Mononuclear cell (primary cell): ENCODE measurements around the gene DPEP2NB. TPM values are rescaled to one million over a fixed set of nuclear protein-coding genes. Genes with fewer than 3 reads are reported as not detected.
"Not testable (repeated sequence)": the region's sequence is repeated elsewhere in the genome, so short reads cannot be mapped to it uniquely, and the experiment has no call there.

ENCODE experiments used
- H3K27me3 ChIP-seq: 2 replicates; pipeline ENCODE4 v1.6.0; 2011; ENCODE audit warnings: low read length, control low read depth; ENCODE audit not compliant: insufficient read depth
- H3K4me1 ChIP-seq: 2 replicates; pipeline ENCODE4 v1.5.1; 2011; ENCODE audit warnings: mild to moderate bottlenecking, low read length, control low read depth; ENCODE audit not compliant: insufficient read depth
- H3K4me3 ChIP-seq: 2 replicates; pipeline ENCODE4 v1.5.1; 2011; ENCODE audit warnings: mild to moderate bottlenecking, low read length, moderate library complexity
- H3K9me3 ChIP-seq: 2 replicates; pipeline ENCODE4 v1.5.1; 2011; ENCODE audit warnings: low read depth, mild to moderate bottlenecking, control low read depth, low read length
- total RNA-seq: library from RNA; depleted of rRNA; stranded (reverse); fragments of >200 nt; gene quantifications from one replicate; pipeline ENCODE4 v1.2.3, GENCODE V29; 2012

The DPEP2NB gene
- total RNA-seq, 1 donor, result not detected

DNA sequence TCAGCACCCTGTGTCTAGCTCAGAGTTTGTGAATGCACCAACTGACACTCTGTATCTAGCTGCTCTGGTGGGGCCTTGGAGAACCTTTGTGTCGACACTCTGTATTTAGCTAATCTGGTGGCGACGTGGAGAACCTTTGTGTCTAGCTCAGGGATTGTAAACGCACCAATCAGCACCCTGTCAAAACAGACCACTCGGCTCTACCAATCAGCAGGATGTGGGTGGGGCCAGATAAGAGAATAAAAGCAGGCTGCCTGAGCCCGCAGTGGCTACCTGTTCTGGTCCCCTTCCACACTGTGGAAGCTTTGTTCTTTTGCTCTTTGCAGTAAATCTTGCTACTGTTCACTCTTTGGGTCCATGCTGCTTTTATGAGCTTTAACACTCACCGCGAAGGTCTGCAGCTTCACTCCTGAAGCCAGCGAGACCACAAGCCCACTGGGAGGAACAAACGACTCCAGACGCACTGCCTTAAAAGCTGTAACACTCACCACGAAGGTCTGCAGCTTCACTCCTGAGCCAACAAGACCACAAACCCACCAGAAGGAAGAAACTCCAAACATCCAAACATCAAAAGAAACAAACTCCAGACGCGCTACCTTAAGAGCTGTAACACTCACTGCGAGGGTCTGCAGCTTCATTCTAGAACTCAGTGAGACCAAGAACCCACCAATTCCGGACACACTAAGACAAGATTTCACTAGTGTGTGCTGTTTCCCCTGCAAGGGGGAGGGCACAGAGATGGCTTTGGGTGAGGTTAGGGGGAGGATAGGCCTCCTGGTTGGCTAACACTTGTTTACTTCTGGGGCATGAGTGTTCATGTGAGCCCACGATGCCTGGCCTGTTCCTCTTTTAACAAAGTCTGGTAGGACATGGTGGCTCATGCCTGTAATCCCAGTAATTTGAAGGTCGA is 16.7 kb downstream of the DPEP2NB start, which contains the start of gene DPEP2:
TSS of gene DPEP2 (minus strand) at position 706 of the 910 bp plus-strand sequence. CDS start 6,272 bp downstream, outside the sequence.
- Histone ChIP-seq H3K4me1 (peaks cover 72% of the 10 kb centered on the region), H3K4me3 (peak within 1 kb of the TSS; percentile 41)
- H3K27me3 ChIP-seq, H3K9me3 ChIP-seq: not testable (repeated sequence)

DNA sequence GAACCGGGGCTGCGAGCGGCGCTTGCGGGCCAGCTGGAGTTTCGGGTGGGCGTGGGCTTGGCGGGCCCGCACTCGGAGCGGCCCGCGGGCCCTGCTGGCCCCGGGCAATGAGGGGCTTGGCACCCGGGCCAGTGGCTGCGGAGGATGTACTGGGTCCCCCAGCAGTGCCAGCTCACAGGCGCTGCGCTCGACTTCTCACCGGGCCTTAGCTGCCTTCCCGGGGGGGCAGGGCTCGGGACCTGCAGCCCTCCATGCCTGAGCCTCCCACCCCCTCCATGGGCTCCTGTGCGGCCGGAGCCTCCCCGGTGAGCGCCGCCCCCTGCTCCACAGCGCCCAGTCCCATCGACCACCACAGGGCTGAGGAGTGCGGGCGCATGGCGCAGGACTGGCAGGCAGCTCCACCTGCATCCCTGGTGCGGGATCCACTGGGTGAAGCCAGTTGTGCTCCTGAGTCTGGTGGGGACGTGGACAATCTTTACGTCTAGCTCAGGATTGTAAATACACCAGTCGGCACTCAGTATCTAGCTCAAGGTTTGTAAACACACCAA is 17.4 kb downstream of the DPEP2NB start:
- not testable (repeated sequence) for H3K9me3 ChIP-seq, H3K27me3 ChIP-seq
- H3K4me3 ChIP-seq, result peak overlapping the region; percentile 41
- H3K4me1 ChIP-seq, result peaks cover 80% of the 10 kb centered on the region

DNA sequence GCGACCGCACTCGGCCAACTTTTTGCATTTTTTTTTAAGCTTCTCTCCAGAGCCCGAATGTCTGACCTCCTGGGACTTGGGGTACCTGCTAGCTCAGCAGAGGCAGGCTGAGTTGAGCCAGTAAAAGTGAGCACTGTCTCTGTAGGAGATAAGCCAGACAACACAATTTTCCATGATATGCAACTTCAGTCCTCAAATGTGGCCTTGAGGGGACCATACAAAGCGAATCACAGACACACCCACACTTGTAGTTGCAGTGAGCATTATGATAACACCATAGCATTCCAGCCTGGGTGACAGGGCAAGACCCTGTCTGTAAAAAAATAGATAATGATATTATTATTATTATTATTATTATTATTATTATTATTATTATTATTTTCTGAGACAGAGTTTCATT is 19.0 kb downstream of the DPEP2NB start:
- H3K4me3 ChIP-seq, result no peak overlapping the region
- peaks cover 94% of the 10 kb centered on the region for H3K4me1 ChIP-seq
- H3K27me3 ChIP-seq, result no peaks in the 10 kb centered on the region

DNA sequence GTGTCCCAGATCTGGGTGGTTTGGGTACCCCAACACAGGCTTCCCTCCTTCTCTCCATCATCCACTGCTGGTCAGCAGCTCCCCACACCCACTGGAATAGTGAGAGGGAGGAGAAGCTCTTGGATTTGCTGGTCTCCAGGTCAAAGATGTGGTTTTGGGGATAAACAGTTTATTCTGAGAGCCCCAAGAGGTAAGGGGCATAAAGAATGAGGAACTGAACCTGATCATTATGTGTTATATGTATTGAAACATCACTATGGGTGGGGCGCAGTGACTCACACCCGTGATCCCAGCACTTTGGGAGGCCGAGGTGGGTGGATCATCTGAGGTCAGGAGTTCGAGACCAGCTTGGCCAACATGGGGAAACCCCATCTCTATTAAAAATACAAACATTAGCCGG is 20.3 kb downstream of the DPEP2NB start:
- Histone ChIP-seq H3K27me3 (no peaks in the 10 kb centered on the region), H3K9me3 (no peaks in the 10 kb centered on the region), H3K4me1 (peaks cover 81% of the 10 kb centered on the region), H3K4me3 (no peak overlapping the region)

More for the DNA sequence above, 19.0 kb downstream of the DPEP2NB start:
- H3K9me3 ChIP-seq, result no peaks in the 10 kb centered on the region

DNA sequence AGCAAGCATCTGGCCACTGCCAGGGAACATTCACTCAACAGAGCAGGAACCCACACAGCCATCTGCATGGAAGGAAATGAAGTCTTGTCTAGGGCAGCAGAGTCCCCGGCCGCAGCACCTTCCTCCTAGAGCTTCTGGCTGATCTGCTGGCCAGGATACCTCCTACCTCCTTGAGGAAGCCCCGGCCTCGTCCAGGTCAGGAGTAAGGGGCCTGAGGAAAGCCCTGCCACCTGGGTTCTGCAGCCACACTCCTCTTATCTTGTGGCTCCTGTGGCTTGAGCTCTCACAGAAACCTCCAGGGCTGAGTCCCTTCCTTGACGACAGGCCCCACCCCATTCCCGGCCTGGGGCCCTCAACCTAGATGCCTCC is 21.7 kb downstream of the DPEP2NB start:
- not testable (repeated sequence) for H3K9me3 ChIP-seq, H3K27me3 ChIP-seq
- peak overlapping the region; percentile 38 for H3K4me3 ChIP-seq
- peaks cover 70% of the 10 kb centered on the region for H3K4me1 ChIP-seq

DNA sequence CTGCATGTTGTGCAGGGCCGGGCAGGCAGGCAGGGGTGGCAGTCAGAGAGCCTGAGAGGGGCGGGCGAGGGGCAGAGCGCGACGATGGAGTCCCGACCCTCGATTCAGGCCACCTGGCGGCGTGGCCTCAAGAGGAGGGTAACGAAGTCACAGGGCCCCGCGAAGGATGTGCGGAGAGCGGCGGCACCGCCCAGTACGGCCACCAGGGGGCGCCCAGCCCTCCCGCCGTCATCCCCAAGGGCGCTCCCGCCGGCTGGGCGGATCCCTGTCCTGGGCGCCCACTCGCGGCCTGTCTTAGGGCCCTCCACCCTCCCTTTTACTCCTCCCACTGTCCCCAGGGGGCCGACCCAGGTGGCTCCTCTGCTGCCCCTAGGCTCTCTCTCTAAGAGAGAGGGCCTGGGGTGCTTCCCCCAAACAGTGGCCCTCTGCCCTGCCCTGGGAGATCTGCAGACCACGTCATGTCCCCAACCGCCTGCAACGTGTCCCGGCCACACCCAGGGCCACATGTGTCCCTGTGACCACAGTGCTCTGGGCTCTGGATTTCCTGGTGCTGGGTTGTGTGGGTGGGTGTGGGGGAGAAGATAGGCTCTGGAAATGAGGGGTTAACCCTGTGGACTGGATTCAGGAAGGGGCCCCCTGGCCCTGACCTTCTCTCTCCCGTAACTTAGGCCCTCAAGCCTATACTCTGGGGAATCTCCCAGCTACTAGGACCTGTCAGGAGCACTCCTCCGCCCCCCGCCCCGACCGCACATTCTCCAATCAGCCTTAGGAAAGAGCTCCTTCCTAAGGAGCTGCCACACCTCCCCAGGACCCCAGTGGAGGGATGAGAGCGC is 22.3 kb downstream of the DPEP2NB start:
- H3K27me3 ChIP-seq, result no peaks in the 10 kb centered on the region
- H3K4me1 ChIP-seq, result peaks cover 70% of the 10 kb centered on the region
- H3K9me3 ChIP-seq, result no peaks in the 10 kb centered on the region
- H3K4me3 ChIP-seq, result peak overlapping the region; percentile 38

DNA sequence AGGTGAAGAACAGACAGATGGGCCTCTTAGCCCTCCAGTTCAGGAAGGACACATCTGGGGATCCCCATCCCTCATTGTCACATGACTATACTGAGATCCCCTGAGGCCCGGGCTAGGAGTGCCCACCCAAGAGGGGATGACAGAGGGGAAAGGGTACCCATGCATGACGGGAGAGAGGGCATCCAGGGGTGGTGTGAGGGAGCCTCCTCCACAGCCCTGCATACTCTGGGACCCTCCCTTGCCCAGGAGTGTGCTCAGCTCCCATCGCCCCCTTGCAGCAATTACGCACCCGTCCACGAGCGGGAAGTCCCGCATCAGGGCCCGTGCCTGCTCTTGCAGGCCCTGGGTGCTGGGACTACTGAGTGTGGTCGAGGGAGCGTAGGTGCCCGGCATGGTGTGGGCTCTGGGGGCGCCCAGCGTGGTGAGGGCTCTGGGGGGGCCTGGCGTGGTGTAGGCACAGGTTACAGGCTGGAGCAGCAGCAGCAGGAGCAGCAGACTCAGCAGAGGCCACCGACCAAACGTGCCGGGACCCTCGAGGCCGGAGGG is 23.0 kb downstream of the DPEP2NB start:
- H3K9me3 ChIP-seq, result no peaks in the 10 kb centered on the region
- H3K4me1 ChIP-seq, result peaks cover 63% of the 10 kb centered on the region
- H3K27me3 ChIP-seq, result no peaks in the 10 kb centered on the region
- no peak overlapping the region for H3K4me3 ChIP-seq

DNA sequence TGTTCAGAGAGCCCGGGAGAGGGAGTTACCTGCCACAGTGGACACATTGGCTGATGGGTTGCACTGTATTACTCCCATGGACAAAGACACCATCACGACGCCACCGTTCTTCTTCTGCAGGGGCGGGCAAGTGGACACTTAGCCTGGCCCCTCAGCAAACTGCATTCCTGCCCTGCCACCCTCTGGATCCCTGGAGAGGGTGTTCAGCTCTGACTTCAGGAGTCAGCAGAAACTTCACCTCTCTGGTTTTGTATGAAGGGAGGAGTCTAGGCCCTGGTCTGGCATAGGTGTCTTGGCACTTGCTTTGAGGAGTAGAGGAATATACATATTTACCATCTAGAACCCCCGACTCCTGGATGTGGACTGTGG is 25.7 kb downstream of the DPEP2NB start:
- no peaks in the 10 kb centered on the region for H3K27me3 ChIP-seq
- peaks cover 51% of the 10 kb centered on the region for H3K4me1 ChIP-seq
- H3K4me3 ChIP-seq, result no peak overlapping the region
- no peaks in the 10 kb centered on the region for H3K9me3 ChIP-seq

DNA sequence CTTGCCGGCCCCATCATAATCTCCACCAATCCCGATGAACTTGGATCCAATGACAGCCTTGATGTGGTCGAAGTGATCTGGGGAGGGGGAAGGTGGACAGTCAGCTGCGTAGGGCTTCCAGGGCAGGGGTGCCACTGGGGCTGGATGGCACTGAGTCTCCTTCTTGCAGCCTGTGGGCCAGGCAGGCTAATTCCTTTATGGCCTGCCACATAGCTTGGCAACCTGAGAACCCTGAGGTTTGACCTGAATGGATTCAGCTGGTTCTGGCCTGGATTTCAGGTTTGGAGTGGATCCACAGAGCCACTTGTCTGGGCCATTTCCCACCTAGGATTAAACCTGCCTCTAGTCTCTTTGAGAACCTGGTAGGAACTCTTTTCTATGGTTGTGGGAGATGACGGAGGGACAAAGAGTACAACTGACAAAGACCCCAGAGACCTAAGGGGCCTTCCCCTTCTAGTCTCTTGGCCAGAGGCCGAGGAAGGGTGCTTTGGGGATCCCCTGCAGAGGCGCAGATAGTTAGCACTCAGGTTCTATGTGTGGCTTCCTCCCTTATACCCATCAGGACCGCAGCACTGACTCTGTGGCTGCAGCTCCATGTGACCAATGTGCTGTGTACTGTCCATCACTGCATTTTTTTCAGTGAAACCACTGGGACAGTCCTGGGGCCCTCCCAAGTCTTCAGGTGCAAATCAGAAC is 26.2 kb downstream of the DPEP2NB start:
- no peaks in the 10 kb centered on the region for H3K27me3 ChIP-seq
- H3K4me3 ChIP-seq, result no peak overlapping the region
- peaks cover 51% of the 10 kb centered on the region for H3K4me1 ChIP-seq
- H3K9me3 ChIP-seq, result no peaks in the 10 kb centered on the region

DNA sequence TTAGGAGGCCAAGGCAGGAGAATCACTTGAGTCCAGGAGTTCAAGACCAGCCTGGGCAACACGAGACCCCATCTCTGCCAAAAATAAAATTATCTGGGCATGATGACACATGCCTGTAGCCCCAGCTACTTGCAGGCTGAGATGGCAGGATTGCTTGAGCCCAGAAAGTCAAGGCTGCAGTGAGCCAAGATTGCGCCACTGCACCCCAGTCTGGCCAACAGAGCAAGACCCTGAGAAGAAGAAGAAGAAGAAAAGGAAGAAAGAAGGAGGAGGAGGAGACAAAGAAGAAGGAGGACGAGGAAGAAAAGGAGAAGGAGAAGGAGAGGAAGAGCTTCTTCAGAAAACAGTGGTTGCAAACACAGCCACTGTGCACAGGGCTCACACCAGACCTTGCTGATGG is 27.0 kb downstream of the DPEP2NB start:
- no peaks in the 10 kb centered on the region for H3K27me3 ChIP-seq
- H3K4me3 ChIP-seq, result no peak overlapping the region
- H3K4me1 ChIP-seq, result peaks cover 52% of the 10 kb centered on the region
- no peaks in the 10 kb centered on the region for H3K9me3 ChIP-seq

DNA sequence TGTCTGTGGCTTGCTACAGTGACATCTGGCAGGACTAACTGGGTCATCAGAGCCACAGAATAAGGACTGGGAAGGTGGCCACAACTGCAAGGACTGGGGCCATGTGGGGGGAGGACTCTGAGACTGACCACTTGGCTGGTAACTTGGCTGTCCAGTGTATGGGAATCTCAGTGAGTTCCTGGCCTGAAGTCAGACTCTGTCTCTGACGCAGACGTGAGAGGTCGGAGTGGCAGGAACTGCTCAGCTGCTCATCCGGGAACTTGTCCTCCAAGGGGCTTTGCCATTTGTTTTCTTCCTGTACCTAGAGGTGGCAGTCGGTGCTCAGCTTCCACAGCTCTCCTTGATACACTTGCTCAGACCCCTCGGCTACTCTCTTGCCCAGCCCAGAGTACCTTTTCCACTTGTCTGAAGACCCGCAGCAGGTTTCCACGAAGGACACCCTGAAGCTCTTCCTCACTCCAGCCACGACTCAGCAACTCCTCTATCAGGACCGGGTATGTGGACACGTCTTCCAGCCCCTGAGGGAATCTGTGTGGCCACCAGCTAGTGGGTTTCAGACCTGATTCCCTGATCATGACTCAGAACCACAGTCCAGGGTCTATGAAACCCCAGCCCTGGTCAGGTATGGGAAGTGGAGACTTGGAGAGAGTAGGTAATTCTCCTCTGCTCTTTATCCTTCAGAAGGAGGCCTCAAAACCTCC is 28.1 kb downstream of the DPEP2NB start:
- peaks cover 47% of the 10 kb centered on the region for H3K4me1 ChIP-seq
- no peak overlapping the region for H3K4me3 ChIP-seq
- no peaks in the 10 kb centered on the region for H3K27me3 ChIP-seq
- no peaks in the 10 kb centered on the region for H3K9me3 ChIP-seq

DNA sequence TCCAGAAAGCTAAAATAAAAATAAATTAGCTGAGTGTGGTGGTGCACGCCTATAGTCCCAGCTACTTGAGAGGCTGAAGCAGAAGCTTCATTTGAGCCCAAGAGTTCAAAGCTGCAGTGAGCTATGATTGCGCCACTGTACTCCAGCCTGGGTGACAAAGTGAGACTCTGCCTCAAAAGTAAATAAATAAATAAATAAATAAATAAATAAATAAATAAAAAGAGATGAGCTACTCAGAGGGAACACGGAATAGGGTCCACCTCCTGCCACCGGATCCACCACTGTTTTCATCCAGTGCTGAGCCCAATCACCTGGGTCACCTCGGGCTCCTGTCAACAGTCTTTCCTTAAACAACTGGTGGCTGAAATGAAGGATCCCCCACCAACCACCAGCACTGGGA is 28.8 kb downstream of the DPEP2NB start:
- no peaks in the 10 kb centered on the region for H3K27me3 ChIP-seq
- no peak overlapping the region for H3K4me3 ChIP-seq
- peaks cover 40% of the 10 kb centered on the region for H3K4me1 ChIP-seq
- H3K9me3 ChIP-seq, result no peaks in the 10 kb centered on the region

DNA sequence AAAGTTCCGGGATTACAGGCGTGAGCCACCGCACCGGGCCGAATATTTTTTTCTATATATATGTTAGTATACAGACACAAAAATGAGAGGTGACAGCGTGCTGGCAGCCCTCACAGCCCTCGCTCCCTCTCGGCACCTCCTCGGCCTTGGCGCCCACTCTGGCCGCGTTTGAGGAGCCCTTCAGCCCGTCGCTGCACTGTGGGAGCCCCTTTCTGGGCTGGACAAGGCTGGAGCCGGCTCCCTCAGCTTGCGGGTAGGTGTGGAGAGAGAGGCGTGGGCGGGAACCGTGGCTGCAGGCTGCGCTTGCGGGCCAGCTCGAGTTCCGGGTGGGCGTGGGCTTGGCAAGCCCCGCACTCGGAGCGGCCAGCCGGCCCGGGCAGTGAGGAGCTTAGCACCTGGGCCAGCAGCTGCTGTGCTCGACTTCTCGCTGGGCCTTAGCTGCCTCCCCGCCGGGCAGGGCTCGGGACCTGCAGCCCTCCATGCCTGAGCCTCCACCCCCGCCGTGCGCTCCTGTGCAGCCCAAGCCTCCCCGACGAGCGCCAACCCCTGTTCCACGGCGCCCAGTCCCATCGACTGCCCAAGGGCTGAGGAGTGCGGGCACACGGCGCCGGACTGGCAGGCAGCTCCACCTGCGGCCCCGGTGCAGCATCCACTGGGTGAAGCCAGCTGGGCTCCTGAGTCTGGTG is 33.6 kb downstream of the DPEP2NB start:
- Histone ChIP-seq H3K4me1 (peaks cover 30% of the 10 kb centered on the region), H3K9me3 (no peaks in the 10 kb centered on the region), H3K27me3 (no peaks in the 10 kb centered on the region), H3K4me3 (no peak overlapping the region)
